Effector memory CD4-positive, alpha-beta T cell (primary cell): ENCODE results near the gene PLCG1.

Experiments
- DNase-seq, 3 donors: peaks; one replicate each; pipeline ENCODE4 v3.0.0-alpha.2; 2020
- H3K27ac ChIP-seq: 2 replicates; pipeline ENCODE4 v1.7.0; 2013; ENCODE audit warnings: mild to moderate bottlenecking, low read length, moderate library complexity; ENCODE audit not compliant: insufficient read depth, poor library complexity, severe bottlenecking
- H3K27me3 ChIP-seq: replicated peaks from 2 replicates; pipeline ENCODE4 v1.7.0; 2013; ENCODE audit warnings: mild to moderate bottlenecking, low read length; ENCODE audit not compliant: insufficient read depth, control insufficient read depth, poor library complexity, severe bottlenecking
- H3K36me3 ChIP-seq: 2 replicates; pipeline ENCODE4 v1.7.0; 2013; ENCODE audit warnings: mild to moderate bottlenecking, low read length, moderate library complexity; ENCODE audit not compliant: control insufficient read depth, insufficient read depth
- H3K4me1 ChIP-seq: 2 replicates; pipeline ENCODE4 v1.7.0; 2013; ENCODE audit warnings: low read length, mild to moderate bottlenecking; ENCODE audit not compliant: control insufficient read depth, insufficient read depth, poor library complexity, severe bottlenecking
- H3K4me3 ChIP-seq: 2 replicates; pipeline ENCODE4 v1.7.0; 2013; ENCODE audit warnings: low read length, low read depth, mild to moderate bottlenecking; ENCODE audit not compliant: insufficient read depth, poor library complexity, severe bottlenecking
- H3K9me3 ChIP-seq: 2 replicates; pipeline ENCODE4 v1.7.0; 2013; ENCODE audit warnings: mild to moderate bottlenecking, low read length, moderate library complexity; ENCODE audit not compliant: control insufficient read depth

Gene PLCG1

DNA sequence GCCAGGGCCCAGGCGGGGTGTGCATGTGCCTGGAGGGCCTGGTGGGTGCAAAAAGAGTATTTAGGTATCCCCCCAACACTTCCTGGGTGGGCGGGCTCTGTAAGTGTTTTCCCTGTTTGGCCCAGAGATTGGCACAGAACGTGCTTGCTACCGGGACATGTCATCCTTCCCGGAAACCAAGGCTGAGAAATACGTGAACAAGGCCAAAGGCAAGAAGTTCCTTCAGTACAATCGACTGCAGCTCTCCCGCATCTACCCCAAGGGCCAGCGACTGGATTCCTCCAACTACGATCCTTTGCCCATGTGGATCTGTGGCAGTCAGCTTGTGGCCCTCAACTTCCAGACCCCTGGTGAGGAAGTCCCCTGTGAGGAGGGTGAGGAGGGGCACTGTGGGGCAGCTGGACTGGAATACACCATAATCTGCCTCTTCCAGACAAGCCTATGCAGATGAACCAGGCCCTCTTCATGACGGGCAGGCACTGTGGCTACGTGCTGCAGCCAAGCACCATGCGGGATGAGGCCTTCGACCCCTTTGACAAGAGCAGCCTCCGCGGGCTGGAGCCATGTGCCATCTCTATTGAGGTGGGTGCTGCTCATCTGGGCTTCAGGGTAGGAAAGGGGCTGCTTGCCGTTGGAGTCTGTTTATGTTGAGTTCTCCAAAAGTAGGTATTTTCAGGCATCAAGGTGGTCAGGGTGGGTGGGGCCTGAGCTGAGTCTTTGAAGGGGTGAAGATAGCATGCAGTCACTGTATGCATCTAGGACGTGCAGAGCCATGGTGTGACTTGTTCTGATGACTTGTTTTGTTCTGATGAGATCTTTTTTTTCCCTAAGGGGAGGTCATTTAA is 35.2 kb downstream of the PLCG1 start:
- H3K27me3 ChIP-seq: no peaks in the 10 kb centered on the region
- no peak overlapping the region for H3K27ac ChIP-seq
- peaks cover 88% of the 10 kb centered on the region for H3K36me3 ChIP-seq
- H3K4me1 ChIP-seq: no peaks in the 10 kb centered on the region
- no peak for DNase-seq
- no peak overlapping the region for H3K4me3 ChIP-seq
- no peaks in the 10 kb centered on the region for H3K9me3 ChIP-seq

- Histone ChIP-seq H3K9me3 (no peaks in the 10 kb centered on the region), H3K36me3 (peaks cover 80% of the 10 kb centered on the region), H3K4me3 (no peak overlapping the region), H3K27me3 (no peaks in the 10 kb centered on the region), H3K27ac (no peak overlapping the region), H3K4me1 (no peaks in the 10 kb centered on the region)
- DNase-seq: peak; percentile 32 to 38 (median 35)
Measured at GRCh38 chr20:41173161-41173721, 35.9 kb downstream of the PLCG1 start.

- Histone ChIP-seq H3K36me3 (peaks cover 74% of the 10 kb centered on the region), H3K4me1 (no peaks in the 10 kb centered on the region), H3K27ac (no peak overlapping the region), H3K9me3 (no peaks in the 10 kb centered on the region), H3K27me3 (no peaks in the 10 kb centered on the region), H3K4me3 (no peak overlapping the region)
- DNase-seq: no peak
Measured at GRCh38 chr20:41173791-41174341, 36.5 kb downstream of the PLCG1 start.

DNA sequence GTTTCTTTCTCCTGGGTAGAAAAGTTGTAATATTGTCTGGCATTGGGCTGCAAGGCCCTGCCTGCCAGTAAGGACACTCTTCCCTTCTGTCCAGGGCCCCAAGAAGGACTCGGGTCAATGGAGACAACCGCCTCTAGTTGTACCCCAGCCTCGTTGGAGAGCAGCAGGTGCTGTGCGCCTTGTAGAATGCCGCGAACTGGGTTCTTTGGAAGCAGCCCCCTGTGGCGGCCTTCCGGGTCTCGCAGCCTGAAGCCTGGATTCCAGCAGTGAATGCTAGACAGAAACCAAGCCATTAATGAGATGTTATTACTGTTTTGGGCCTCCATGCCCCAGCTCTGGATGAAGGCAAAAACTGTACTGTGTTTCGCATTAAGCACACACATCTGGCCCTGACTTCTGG is 37.0 kb downstream of the PLCG1 start:
- Histone ChIP-seq H3K4me3 (no peak overlapping the region), H3K27me3 (no peaks in the 10 kb centered on the region), H3K36me3 (peaks cover 69% of the 10 kb centered on the region), H3K27ac (no peak overlapping the region), H3K9me3 (no peaks in the 10 kb centered on the region), H3K4me1 (no peaks in the 10 kb centered on the region)
- DNase-seq: no peak

- Histone ChIP-seq H3K27me3 (no peaks in the 10 kb centered on the region), H3K9me3 (no peaks in the 10 kb centered on the region), H3K36me3 (peaks cover 65% of the 10 kb centered on the region), H3K27ac (no peak overlapping the region), H3K4me1 (no peaks in the 10 kb centered on the region), H3K4me3 (no peak overlapping the region)
- no peak for DNase-seq
Measured at GRCh38 chr20:41174782-41175181, 37.4 kb downstream of the PLCG1 start.

DNA sequence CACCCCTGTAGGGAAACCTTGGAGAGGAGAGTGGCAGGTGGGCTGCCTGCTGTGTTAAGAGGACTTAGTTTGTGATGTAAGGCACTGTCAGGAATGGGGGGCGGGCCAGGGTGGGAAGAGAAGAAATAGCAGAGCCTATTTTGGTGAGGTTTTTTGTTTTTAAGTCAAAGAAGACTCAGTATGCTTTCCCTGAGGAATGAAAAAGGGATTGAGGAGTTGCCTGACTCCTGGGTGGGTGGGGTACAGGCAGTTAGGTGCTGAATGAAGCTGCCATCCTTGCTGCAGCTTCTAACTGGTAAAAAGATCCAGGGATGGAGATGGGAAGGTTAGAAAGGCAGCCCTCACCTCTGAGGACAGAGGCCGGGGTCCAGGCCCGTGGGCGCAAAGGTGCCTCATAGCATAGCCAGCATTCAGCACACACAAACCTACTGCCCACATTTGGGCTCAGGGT is 37.9 kb downstream of the PLCG1 start:
- no peak overlapping the region for H3K4me3 ChIP-seq
- DNase-seq: no peak
- no peaks in the 10 kb centered on the region for H3K9me3 ChIP-seq
- H3K36me3 ChIP-seq: peaks cover 60% of the 10 kb centered on the region
- H3K4me1 ChIP-seq: no peaks in the 10 kb centered on the region
- H3K27me3 ChIP-seq: no peaks in the 10 kb centered on the region
- no peak overlapping the region for H3K27ac ChIP-seq

- no peak overlapping the region for H3K4me3 ChIP-seq
- H3K27ac ChIP-seq: no peak overlapping the region
- H3K27me3 ChIP-seq: no peaks in the 10 kb centered on the region
- no peak for DNase-seq
- no peaks in the 10 kb centered on the region for H3K9me3 ChIP-seq
- no peaks in the 10 kb centered on the region for H3K4me1 ChIP-seq
- H3K36me3 ChIP-seq: peaks cover 54% of the 10 kb centered on the region
Measured at GRCh38 chr20:41175727-41176330, 38.5 kb downstream of the PLCG1 start.

- Histone ChIP-seq H3K4me1 (no peaks in the 10 kb centered on the region), H3K9me3 (no peaks in the 10 kb centered on the region), H3K36me3 (peaks cover 44% of the 10 kb centered on the region), H3K27ac (no peak overlapping the region), H3K27me3 (no peaks in the 10 kb centered on the region), H3K4me3 (no peak overlapping the region)
- no peak for DNase-seq
Measured at GRCh38 chr20:41176711-41177552, 39.6 kb downstream of the PLCG1 start.

GRCh38 chr20:41177636-41178035 is 40.3 kb downstream of the PLCG1 start:
- no peak for DNase-seq
- Histone ChIP-seq H3K27ac (no peak overlapping the region), H3K27me3 (no peaks in the 10 kb centered on the region), H3K4me1 (no peaks in the 10 kb centered on the region), H3K4me3 (no peak overlapping the region), H3K36me3 (peaks cover 37% of the 10 kb centered on the region), H3K9me3 (no peaks in the 10 kb centered on the region)
